Superior temporal gyrus (tissue), 1 donor: ENCODE measurements around the gene LRRC4C.

Experiments
- DNase-seq: peaks from one replicate; pipeline ENCODE4 v3.0.0-alpha.2; 2016; ENCODE audit errors: extremely low spot score

Gene LRRC4C

DNA sequence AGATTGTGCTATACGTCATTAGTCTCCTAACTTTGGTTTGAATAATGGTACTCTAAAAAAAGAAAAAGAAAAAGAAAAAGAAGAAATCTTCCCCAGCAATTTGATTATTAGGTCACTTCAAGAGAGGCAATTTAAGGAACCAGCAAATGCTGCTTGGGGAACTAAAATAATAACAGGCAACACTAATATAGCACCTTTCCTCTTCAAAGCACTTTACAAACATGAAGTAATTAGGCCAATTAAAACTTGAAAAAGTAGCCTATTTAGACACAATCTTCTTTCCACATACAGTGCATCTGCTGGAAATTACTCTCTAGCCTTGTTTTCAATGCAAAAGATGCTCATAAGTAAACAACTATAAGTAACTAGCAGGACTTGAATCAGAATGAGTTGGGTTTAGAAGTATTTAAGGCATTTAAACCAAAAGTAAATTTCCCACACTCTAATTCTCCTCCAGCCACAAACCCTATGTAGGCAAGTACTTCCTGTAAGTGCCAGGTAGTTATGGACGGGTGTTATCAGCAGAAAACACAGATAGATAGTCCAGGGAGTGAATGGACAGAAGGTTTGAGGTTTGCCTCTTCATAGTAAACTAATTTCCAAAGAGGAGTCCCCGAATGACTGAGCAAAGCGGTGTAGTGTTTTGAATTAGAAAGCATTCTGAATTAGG is 44.5 kb downstream of the LRRC4C start:
- no peak for DNase-seq

DNA sequence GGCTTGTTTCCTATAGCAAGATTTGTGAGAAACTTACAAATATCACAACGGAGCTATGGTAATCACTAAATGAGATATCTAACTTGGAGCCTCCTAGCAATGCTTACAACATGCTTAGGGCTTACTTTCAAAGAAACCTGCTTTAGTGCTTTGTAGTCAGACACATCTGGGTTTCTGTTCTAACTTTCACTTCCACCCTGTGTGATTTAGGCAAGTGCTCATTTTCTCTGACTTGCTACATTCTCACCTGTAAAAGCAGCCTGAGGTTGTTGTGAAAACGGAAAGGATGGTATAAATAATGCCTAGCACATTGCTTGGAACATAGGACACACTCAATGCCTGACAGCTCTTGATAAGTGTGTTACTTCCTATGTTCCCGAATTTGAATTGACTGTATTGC is 45.6 kb downstream of the LRRC4C start:
- DNase-seq = no peak

DNA sequence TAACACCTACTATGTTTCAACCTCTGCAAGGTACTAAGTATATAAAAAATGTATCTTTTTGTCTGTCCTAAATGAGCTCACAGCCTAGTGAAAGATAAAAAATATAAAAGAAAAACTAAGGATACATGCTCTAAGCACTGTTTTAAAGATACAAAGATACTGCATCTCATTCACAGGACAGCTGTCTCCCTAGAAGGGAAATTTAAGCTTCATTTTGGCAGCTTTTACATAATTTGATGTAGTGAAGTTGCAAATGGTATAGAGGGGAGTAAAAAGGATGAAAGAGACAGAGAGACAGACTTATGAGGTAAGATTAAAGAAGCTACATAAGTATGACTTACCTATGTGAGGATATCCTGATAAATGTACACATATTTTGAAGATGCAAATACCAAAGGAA is 53.6 kb downstream of the LRRC4C start:
- no peak for DNase-seq

DNA sequence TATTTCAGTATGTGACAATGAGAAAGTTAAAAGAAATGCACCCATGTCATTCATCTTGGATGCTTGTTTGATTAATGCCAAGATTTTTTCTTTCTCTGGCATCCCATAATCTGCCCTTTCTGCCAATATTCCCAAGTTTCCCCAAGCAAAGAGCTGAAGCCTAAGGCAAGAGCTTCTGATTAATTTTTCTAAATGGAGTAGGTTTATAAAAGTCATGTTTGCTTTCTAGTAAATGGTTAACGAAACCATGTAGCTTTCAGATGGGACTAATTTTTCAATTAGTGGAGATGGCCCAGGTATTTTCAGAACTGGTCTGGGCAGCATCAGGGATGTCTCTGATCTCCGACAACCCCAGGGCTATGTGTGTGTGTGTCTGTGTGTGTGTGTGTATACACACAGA is 55.3 kb downstream of the LRRC4C start:
- DNase-seq = no peak

DNA sequence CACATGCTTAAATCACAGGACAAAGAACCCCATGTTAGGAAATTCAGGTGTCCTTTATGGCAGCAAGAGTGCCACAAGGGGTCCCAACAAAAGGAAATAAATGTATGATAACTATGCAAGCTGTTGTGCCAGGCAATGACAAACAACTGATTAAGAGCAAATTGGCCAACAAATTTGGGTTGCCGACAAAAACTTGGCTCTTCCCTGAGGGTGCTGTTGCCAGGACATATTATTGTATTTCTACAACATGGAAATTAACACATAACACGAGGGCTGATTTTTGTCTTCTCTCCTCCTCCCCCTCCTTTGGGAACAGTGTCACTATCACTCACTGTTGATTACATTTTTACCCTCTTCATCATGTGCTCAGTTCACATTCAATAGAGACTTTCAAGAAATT is 56.0 kb downstream of the LRRC4C start:
- DNase-seq = no peak

DNA sequence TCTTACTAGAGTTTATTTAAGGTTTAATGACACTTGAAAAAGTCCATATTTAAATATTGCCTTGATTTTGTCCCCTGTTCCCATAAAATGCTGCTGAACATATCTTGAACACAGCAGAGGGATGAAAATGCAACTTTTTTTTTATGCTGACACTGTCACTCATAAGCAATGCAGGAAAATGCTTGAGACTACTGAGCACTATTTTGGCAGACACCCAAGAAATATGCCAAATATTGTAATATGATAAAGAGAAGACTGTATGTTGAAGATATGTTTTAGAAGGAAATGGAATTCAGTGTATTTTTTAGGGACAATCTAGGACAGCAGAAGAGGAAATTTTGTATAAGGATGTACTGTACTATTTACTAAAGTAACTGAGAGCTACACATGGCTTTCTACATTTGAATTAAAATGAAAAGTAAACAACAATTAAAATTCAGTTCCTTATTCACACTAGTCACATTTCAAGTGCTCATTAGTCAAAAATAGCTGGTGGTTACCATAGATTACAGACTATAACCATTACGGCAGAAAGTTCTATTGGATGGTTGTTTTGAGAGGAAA is 58.6 kb downstream of the LRRC4C start:
- DNase-seq = no peak

DNA sequence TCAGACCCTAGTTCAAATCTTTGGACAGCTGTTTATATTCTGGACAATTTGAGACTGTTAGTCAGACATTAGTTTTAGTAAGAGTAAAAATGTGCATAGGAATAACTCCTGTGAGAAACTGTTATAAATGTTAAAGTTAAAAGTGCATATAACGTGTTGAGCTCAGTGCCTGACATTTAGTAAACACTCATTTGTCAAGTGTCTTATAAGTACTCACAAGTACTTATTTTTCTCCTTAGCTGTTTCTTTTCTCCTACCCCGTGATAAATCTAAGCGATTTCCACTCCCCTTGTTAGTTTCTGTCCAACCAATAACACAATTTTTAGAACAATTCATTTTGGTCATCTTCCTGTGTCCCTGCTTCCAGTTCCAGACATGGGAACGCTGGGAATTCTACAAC is 59.3 kb downstream of the LRRC4C start:
- DNase-seq = no peak

DNA sequence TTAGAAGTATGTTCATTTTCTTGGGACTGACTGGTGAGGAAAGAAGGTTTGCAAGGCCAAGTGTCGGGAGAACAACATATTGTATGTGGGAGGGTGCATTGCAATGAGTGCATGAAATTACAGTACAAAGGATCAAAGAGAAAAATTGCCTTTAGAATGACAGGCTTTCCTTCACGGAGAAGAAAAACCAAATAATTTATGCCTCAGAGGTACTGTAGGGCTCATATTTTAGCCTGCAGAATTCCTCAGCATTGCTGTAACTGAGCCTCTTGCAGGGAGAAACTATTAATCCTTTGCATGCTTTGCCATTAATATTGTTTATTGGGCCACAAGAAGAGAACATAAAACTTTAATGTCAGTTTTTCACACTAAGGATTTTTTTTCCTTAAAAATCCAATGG is 60.1 kb downstream of the LRRC4C start:
- no peak for DNase-seq

DNA sequence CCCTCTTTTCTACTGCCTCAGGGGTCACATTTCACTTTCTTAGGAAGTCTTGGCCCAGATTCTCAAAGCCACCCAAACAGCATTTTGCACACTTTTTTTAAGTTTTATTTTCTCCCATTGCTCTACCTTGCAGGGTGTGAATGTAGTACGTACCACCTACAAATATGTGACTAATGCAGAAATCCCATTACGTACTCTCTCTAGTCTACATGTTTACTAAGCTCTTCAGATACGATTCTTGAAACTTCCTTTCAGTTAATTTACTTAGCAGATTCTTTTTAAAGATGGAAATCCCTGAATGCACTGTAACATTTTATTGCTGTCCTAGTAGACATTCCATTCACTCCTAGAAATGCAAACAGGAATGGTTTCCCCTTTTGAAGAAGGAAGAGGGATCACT is 61.3 kb downstream of the LRRC4C start:
- no peak for DNase-seq

DNA sequence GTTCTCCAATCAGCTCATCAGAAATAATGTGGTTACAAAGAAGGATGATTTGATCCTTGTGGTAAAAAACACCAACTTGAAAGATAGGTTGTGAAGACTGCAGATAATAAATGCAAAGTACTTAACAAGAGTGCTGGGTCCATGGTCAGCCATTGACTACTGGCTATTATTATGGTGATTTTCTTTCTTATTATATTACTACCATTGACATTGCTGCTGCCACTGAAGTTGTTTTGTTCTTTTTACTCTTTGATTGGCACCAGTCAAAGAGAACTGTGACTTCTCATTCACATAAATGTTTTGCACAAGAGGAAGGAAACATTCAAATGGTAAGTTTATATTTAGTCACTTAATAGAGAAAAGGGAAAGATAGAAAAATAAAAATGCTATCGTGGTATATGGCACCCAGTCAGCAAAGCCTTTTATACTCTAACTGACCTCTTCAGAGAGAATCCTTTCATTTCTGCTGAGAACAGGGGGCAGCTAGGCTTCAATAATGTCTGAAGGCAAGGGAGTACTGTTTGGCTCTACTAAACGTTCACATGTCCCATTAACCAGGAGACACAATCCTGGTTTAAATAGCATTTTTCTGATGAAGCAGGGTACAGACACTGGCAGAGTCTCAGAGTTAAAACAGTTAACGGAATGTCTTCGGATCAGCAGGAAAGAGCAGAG is 64.8 kb downstream of the LRRC4C start:
- DNase-seq = no peak

DNA sequence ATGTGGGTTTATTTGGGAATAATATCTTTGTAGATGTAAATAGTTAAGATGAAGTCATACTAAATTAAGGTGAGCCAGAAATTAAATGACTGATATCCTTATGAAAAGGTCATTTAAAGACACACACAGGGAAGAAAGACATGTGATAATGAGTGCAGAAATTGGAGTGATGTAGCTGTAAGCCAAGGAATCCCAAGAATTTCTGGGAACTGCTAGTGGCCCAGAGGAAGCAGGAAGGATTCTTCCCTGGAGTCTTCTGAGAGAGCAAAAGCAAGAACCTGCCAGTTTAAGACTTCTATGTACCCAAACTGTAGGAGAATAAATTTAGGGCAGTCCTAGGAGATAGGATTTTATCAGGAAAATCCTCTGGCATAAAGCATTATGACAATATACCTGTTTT is 66.9 kb downstream of the LRRC4C start:
- DNase-seq = no peak

DNA sequence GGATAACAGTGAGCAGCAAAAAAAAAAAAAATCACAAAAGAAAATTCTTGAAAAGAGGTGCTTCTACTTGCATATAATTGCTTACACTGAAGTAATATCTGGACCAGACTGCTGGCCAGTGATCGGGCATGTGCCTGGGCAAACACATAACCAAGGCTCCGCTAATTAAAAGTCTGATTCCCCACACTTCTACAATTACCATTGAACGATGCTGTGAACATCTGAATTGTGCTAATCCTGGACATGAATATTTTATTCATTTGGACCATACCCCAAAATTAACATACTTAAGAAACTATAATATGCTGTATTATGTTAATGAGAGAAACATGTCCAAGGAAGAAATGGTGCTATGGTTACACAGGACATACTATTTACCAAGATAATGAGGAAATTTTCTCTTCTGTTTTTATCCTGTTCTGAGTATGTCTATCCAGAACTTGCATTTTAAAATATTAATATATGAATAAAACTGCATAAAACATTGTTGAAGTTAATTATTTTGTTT is 69.8 kb downstream of the LRRC4C start:
- no peak for DNase-seq

DNA sequence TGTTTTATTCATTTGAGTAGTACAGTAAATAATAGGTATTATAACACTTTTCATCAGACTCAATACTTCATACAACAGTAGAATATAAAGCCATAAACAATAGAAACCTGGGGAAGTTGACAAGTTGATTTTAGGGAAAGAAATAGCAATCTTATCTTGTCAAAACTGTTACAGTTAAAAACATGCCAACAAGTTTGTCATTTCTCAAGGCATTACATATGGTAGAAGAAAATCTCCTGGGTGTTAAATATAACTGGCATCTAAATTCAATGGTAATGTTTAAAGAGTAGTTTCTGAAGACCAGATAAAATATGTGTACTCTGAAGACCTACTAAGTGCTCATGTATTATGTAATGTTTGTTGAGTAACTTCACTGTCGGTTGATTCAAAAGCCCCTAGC is 75.1 kb downstream of the LRRC4C start:
- no peak for DNase-seq

DNA sequence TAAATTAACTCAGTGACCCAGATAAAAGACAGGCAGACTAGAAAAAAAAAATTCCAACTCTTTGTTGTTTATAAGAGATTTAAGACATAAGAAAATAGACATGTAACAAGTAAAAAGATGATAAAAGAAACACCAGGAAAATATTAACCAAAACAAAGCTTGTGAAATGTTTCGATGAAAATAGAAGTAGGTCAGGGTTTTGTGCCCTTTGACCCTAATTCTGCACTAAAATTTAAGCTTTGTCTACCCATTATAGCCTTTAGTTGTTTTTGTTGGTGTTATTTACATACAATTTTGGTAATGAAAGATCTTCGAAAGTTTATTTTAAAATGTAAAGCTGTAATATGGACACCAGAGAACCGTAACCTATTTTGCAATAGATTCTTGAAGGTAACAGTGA is 75.7 kb downstream of the LRRC4C start:
- no peak for DNase-seq

DNA sequence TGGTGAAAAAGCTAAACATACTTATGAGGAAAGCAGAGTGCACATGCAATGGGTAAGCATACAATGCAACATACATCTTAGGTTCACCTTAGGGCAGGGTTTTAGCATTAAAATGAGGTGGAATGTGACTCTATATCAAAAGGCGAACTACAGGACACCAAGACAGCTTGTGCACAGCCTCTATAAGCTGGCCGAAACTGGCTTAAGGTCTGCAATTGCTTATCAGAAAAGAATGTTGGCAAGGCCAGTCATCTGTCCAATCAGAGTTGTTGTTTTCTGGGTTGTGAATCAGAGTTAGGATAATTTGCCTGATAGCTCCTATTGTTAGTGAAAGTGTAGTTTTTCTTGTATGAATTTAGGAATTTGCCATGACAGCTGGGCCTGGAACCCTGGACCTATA is 76.5 kb downstream of the LRRC4C start:
- no peak for DNase-seq

DNA sequence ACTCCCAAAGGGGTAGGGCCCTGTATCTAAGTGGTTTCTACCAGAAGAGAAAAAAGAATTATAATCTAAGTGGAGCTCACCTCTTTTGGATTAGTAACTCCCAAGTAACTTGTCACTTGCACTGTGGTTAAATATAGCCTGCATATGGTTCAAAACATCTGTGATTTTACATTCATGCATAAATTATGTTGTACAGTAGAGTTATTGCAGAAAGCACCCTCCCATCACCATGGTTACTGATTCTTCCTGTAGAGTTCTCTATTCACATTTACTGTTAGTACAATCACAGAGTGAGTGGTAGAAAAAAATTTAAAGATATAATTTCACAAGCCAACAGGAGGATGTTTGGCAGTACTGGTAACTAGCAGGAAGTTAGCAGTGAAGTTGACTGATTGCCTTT is 80.4 kb downstream of the LRRC4C start:
- DNase-seq = peak; percentile 67

DNA sequence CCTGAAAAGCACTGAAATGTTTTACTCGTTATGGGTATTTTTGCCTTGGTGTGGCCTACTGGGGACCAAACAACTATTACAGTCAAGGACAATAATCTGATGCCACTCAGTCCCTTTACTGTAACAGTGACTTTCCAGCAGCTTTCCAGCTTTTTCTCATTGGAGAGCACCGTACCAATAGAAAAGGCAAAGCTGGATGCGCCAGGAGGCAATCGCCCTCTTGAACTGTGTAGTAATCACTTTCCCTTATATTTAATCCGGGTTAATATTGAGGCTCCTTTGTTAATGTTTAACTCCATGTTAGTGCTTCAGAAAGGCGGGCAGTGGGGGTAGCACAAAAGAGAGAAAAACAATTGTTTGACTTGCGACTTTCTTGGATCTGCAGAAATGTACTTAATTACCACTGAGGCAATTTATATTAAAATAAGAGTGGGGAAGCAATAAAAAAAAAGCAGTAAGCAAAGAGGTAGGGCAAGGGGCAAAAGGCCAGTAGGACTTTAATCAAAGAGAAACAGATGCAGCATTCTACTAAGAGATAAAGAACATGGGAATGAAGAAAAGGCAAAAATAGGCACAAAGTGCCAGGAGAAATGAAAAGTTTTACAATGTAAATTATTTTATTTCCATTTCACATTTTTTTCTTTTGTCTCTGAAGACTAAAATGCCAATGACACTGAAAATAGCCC is 81.6 kb downstream of the LRRC4C start:
- DNase-seq = no peak

DNA sequence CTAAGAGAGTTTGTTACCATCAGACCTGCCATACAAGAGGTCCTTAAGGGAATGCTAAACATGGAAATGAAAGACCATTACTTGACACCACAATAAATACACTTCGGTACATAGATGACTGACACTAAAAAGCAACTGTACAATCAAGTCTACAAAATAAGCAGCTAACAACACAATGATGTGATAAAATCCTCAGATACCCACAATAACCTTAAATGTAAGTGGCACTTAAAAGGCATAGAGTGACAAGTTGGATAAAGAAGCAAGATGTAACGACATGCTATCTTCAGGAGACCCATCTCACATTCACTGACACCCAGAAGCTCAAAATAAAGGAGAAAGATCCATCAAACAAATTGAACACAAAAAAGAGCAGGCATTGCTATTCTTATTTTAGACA is 107.6 kb downstream of the LRRC4C start:
- DNase-seq = no peak

DNA sequence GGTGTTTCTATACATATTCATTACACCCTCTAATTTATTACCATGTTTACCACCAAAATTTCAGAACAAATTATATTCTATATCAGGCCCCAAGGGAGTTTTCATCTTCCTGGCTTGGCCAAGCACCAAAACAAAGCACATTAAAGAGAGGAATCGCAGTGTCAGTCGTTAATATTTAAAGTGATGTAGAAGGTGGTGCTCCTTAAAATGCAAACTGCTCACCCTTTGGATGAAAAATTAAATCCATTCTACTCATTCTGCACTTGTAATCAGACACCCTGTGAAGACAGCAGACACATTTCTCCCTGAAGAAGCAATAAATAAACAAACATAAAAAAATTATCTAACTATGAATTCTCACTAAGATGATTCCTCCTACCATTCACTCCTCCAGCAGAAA is 113.4 kb downstream of the LRRC4C start:
- DNase-seq = no peak

DNA sequence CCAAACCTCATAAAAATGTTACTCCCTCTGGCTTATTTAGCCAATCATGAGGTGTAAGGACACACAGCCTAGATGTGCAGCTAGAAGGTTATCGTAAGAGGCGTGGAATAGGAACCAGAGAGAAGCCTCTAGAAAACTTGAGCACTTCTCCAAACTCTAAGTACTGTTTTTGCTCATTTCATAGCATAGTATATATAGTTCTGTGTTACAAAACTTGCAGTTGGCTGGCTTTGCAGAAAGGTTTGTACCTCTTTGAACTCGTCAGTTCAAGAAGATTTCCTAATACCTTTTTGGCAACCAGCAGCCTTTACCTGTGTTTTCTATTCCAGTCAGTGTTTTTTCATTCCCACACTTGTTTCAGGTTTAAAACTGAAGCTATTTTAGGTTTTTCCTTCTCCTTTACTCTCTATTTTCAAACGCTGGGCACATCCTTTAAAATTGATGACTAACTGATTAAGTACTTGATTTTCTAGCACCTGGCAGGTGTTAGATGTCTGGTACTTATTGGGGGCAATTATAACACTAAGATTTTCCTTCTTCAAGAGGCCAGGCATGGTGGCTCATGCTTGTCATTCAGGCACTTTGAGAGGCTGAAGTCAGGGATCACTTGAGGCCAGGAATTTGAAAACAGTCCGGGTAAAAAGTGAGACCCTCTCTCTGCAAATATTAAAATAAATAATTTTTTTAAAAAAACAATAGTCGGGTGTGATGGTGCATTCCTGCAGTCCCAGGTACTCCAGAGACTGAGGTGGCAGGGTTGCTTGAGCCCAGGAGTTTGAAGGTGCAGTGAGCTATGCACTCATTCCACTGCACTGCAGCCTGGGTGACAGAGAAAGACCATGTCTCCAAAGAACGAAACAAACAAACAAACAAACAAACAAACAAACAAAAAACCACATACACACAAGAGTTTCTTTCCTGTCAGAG is 125.2 kb downstream of the LRRC4C start:
- peak; percentile 13 for DNase-seq

DNA sequence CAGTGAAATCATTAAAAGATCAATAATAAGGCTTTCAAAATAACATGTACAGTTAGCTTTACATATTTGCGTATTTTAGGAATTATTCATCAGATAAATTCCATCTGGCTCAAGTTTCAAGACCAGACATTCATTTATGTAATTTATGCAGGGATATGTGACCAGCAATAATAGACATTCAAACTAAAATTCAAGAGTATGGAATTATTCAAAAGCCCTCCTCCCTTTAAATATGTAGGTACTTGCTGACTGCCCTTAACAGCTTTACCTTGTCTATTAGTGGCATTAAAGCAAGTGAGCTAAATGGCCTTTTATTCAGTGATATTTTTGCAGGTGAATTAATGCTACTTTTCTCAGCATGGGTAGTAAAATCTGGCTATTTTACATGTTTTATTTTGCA is 126.1 kb downstream of the LRRC4C start:
- no peak for DNase-seq

DNA sequence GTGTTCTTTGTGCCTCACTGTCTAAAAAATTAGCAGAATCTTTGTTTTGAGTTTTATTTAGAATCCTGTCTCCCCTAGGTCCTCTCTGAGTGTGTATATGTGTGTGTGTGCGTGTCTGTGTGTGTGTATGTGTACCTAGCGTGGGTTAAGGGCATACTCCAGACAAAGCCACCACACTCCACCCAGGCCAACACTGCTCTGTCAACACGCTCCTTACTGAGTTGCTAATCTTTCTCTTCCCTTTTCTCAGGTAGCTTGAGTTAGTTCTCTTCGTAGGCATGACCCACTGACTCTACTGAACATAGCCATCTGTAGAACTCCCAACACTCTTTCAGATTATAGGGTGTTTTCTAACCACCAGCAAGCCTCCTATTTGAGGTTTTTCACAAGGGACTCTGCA is 131.1 kb downstream of the LRRC4C start:
- DNase-seq = no peak
